ENCODE data around the gene ATP10B.

Gene ATP10B

DNA sequence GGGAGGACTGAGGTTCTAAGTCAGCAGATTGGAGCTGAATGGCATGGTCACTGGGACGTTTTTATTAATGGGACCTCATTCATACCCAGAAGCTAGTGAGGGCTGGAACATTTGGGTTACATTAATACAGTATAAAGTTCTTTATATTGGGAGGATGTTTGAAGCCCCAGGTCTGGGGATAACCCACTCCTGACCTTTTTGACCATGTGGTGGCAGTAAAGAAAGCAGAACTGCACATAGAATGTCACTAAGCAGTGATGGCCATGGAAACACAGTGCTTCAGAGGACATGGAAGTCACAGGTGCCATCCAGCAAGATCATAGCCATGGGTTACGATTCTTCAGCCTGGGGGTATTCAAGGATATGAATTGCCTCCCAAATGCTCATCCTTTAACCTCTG lies 176.0 kb downstream of the ATP10B start:
- DNase-seq: peak in 1 of 2 experiments; percentile 7

DNA sequence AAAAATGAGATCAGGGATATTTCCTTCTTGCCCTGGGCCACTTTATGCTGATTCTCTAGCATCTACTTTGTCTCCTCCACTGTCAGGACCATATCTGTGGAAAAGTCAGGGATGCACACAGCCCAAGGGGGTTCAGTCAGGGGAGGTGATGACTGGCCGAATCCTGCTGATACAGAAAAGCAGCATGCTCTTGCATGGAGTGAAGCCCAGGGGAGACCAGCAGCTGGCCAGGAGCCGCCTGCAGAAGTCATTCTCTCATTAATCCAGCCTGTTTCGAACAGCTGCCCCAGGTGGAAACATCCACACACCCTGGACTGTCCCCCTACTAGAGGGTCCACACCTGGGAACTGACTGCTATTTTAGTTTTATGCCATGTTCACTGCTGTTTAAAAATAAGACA lies 177.1 kb downstream of the ATP10B start:
- DNase-seq: no peak

DNA sequence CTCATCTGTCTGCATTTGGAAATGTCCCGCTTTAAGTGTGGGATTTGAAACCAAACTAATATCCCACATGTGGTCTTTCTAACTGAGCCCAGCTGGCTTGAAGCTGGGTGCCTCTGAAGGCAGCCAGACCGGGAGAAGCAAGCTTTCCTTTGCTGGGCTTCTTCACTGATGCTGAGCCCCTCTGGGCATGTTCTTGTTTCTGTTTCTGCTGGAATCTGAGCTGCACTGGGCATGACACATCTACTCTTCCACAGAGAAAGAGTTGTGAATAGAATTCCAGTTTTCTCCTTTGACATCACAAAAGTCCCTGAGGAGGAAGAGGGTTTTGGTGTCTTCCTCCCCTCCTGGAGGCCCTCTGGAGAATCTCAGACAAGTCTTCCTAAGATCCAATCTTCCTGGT lies 179.5 kb downstream of the ATP10B start:
- no peak for DNase-seq

GRCh38 chr5:160668356-160668755 lies 183.7 kb downstream of the ATP10B start:
- no peak for DNase-seq

GRCh38 chr5:160667160-160667559 lies 184.9 kb downstream of the ATP10B start:
- DNase-seq: no peak

DNA sequence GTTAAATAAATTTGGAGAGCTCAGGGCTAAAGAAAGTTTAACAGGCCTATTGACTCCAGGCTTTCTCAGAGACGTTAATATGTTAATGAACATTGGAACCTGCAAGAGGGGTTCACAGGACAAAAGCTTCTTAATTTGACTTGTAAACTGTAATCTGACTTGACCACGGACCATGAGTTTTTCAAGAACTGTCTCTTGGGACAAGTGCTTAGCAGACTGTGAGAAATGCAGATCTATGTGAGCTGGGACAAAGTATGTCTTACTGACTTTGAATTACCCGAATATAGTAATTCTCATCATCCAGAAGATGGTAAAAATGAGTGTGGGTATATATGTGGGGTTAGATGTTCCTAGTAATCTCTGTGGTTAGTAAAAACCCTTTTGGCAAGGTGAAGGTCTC lies 186.6 kb downstream of the ATP10B start:
- no peak for DNase-seq

DNA sequence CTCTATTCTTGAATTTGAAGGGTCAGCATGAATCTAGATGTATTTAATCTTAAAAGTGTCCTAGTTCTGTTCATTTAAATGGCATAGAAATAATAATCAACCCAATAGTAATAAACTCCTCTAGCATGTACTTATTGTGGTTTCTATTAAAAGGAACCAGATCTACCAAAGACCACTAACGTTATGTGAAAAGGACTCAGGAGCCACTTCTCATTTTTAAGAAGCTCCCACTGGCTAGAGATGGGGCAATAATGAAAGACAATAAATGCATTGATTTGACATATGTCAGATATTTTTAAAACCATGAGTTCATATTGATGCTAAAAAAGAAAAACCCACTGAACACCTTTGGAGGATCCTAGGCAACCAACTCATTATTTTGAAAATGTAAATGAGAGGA lies 191.9 kb downstream of the ATP10B start:
- no peak for DNase-seq

DNA sequence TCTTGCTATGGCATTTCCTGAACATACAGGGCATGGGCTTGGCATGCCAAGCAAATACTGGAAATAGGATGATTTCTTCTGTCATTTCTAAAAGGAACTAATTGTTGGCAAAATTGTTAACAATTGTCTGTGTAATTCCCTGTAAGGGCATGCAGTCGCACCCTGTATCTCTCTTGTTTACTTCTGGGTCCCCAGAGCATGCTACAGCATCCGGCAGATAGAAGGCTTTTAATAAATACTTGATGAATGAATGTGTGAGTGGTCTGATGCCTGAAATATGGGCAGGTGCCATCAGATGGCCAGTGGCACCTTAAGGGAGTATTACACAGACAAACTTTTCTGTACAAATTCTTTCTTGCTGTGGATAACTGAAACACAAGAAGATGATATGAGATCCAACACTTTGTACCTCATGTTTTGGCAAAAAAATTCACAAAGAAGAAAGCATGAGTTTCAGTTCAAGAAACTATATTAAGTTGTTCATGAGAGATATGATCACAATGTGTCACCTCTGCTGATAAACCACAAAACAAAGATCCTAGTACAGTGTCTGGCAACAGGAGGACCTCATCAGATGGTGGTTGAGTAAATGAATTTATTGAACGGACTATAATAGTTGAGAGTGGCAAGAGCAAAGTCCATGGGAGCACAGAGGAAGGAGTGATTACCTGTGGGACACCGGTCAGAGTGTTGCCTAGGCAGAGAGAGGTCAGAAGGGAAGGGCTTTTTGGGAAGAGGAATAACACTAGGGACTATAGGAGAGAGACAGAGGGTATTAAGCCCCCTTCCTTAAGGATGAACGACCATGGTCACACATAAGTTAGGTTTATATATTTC lies 194.2 kb downstream of the ATP10B start:
- DNase-seq: no peak

DNA sequence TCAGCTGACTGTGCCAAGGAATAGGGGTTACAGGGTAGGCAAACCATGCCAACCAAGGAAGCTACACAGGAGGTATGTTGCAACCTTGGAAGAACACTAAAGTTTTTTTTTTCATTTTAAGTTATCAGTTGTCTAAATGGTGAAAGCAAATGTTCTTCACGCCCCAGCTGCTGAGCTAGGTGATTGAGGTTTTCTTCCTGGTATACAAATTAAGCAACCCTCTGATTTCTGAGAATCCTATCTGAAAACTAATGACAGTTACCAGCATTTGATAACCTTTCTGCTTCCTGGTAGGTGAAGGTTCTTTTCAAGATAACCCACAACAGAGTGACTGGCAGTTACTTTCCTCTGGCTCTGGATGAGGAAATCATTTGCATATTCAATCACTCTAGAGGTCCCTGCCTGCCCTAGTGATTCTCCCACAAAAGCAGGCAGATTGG lies 194.9 kb downstream of the ATP10B start:
- DNase-seq: no peak

DNA sequence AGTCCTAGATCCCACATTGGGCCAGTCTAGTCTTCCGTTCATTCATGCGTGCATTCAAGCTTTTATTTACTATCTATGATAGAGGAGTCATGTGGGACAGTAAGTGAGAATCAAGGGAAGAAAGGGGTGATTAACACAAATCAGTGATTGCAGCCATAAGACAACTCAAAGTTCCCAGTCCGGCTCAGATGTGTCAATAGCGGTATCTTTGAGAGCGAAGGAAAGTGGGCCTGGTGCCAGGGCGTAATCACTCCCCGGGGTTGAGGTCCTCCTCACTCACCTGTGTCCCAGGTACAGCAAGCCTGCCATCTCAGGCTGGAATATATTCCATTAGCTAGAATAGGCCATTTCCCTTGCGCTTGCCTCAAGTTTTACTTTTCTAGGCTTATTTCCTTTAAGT lies 196.3 kb downstream of the ATP10B start:
- no peak for DNase-seq

DNA sequence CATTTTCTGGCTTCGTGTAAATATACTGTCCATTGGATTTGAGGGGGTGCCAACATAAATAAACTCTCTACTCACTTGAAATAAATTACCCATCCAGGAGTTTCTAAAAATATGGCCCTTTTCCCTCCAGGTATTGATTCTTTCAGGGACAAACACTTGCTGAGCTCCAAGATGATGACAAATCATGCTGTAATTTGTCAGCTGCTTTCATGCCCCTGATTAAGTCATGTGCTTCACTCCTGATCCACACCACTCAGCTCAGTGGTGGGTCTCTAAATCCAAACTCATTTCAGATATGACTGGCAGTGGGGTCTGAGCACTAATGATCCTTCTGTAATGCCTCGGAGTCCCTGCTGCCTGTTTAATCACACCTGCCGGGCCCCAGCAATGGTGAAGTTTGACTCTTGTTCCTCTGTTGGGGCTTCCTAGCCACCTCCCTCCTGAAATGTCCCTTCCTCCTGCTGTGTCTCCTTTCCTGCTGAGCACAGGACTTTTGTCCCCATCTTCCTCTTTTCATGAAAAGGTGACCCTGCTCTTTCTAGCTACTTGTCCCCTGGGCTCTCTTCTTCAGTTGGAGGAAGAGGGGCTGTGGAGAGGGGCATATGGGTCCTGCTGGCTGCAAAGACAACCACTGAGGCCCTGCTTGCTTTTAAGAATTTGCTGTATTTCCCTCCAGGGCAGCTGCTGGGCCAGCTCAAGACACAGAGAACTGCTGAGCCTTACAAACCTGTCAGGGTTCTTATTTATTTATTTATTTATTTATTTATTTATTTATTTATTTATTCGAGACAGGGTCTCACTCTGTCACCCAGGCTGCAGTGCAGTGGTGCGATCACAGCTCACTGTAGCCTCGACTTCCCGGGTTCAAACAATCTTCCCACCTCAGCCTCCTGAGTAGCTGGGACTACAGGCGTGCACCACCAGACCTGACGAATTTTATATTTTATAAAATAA lies 200.0 kb downstream of the ATP10B start:
- DNase-seq: no peak

GRCh38 chr5:160649304-160649703 lies 202.7 kb downstream of the ATP10B start:
- DNase-seq: peak in 1 of 2 experiments; percentile 28

DNA sequence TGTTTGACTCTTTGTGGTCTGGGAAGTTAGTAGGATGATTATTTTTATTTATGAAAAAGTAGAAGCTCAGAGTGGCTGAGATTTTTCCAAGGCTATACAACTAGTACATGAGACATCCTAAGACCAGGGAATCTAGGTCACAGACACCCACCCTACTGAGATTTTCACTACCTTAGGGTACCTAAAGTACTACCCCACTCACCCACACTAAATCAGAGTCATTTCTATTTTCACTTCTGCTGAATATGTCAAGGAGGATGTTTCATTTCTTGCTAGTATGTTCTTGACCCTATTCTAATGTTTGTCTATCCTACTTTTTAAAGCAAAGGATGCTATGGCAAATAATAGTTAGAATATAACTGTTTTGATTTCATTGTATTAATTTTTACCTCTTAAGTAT lies 206.0 kb downstream of the ATP10B start:
- DNase-seq: no peak

GRCh38 chr5:160643616-160644240 lies 208.3 kb downstream of the ATP10B start:
- DNase-seq: no peak

- DNase-seq: no peak
Observed at GRCh38 chr5:160641405-160641804, 210.6 kb downstream of the ATP10B start.

DNA sequence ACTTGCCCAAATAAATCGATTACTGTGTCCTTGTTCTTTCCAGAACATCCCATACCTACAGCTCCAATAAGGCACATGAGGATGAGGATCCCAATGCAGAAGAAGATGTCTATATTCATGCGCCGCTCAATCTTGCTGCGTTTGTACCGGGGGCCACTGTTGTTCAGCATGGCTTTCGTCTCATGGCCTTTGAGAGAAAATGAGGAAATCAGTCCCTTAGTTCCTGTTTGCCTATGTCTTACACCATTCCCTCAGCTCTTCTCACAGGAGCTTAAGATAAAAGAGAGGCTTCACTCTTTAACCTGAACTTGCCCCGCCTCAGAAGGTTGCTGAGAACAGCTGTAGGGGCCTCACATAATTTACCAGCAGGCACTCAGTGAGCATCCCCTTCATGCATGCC lies 211.6 kb downstream of the ATP10B start:
- no peak for DNase-seq

GRCh38 chr5:160638161-160638742 lies 213.8 kb downstream of the ATP10B start:
- DNase-seq: no peak

DNA sequence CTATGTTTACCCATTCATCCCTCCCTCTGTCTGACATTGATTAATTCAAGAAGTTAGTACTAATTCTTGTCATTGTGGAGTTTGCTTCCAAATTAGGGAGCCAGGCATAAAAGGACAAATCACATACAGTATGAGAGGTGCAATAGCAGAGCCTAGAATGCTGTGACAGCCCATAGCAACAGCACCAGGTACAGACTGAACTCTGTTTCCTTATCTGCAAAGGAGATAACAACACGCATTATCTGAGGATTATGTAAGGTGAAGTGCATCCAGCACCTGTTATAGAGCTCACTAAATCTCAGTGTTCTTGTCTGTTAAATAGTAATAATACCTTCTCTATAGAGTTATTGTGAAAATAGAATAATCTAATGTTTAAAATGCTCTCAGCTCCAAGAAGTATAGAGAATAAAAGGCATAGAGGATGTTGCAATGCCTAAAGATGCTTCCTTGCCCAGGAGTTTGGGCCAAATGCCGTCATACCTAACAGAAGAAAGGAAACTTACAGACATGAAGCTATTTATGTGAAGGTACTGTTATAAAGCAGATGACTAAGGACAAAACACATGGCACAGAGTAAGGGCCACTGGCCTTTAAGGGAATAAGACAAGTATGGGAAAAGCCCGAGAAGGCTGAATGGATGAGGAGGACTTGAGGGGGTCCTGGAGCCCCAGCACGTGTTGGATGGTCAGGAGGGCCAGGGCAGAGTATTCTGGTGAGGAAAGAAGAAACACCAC lies 214.5 kb downstream of the ATP10B start:
- no peak for DNase-seq

GRCh38 chr5:160635663-160636062 lies 216.3 kb downstream of the ATP10B start:
- DNase-seq: no peak

- DNase-seq: no peak
Observed at GRCh38 chr5:160635046-160635445, 217.0 kb downstream of the ATP10B start.

DNA sequence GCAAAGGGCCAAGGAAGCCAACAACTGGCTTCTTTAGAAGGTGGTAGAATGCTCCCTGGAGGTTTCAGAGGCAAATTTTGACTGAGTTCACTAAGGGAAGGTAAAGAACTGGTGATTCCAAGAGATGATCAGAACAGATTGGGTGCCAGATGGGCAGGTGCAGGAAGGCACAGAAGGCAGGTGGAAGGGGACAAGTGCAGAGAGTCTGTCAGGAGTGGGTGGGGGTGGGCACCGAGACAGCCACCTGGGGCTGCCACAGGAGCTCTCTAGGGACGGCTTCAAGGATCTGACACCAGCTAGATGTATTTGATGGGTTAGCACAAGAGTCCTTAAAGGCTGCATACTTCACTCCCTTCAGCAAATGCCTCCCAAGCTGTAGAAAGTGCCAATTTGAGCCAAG lies 223.0 kb downstream of the ATP10B start:
- DNase-seq: peak; percentile 93 to 97

DNA sequence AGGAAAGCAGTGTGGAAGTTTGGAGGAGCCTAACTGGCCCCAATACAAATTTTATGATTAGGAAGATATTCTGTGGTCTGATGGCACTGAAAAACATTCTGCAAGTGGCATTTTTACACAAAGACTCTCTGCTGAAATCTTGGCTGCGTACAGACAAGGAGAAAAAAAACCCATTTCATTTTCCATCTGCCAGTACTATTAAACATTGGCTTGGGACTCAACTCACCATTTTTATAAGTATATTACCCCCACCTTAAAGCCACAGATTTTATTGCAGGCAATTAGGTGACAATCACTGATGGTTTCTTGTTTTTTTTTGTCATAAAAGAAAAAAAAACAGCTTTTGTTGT lies 223.4 kb downstream of the ATP10B start:
- peak in 1 of 2 experiments; percentile 51 for DNase-seq
